Thyroid gland (tissue), 4 donors: ENCODE results near the gene KYNU. TPM values are rescaled to one million over a fixed set of nuclear protein-coding genes. Genes with fewer than 3 reads are reported as not detected.
"Not testable (repeated sequence)": the region's sequence is repeated elsewhere in the genome, so short reads cannot be mapped to it uniquely, and the experiment has no call there.

Experiments used
- DNase-seq, 2 donors: peaks; one replicate each; pipeline ENCODE4 v3.0.0-alpha.2; 2019
- H3K27ac ChIP-seq, 3 donors: fragments of 200-600 bp; sonication (generic); 1 replicate in 2 of 3; 2 replicates in 1 of 3; pipeline ENCODE4 v1.5.1; 2016 to 2019; ENCODE audit warnings: mild to moderate bottlenecking in 1 of 3, moderate library complexity in 1 of 3
- H3K27me3 ChIP-seq: fragments of 200-600 bp; sonication (generic); one replicate; pipeline ENCODE4 v1.5.1; 2019
- H3K36me3 ChIP-seq, 2 donors: fragments of 200-600 bp; sonication (generic); one replicate each; pipeline ENCODE4 v1.5.1; 2016 to 2019
- H3K4me1 ChIP-seq, 2 donors: fragments of 200-600 bp; sonication (generic); one replicate each; pipeline ENCODE4 v1.5.1; 2017 to 2019
- H3K4me3 ChIP-seq, 3 donors: fragments of 200-600 bp; sonication (generic); replicated peaks in 1 of 3; 1 replicate in 2 of 3; 2 replicates in 1 of 3; pipeline ENCODE4 v1.5.1; 2016; ENCODE audit warnings: mild to moderate bottlenecking in 1 of 3
- H3K9me3 ChIP-seq: fragments of 200-600 bp; sonication (generic); one replicate; pipeline ENCODE4 v1.5.1; 2017
- CTCF ChIP-seq, 6 experiments: fragments of 200-600 bp in 3 of 6; fragments of 450-650 bp in 3 of 6; sonication (generic) in 3 of 6; IDR thresholded peaks; one replicate each; pipeline ENCODE4 v1.5.1; 2016 to 2019; ENCODE audit warnings: antibody characterized with exemption in 6 of 6, mild to moderate bottlenecking in 2 of 6, inconsistent platforms in 1 of 6, moderate library complexity in 1 of 6
- POLR2A ChIP-seq, 2 donors: fragments of 450-650 bp; IDR thresholded peaks; one replicate each; pipeline ENCODE4 v1.6.1; 2017; ENCODE audit warnings: antibody characterized with exemption in 2 of 2, mild to moderate bottlenecking in 2 of 2, moderate library complexity in 1 of 2
- whole genome bisulfite sequencing, 2 donors: methylation state at CpG; one replicate each; pipeline ENCODE4 v1.1.5; 2017; 5-methylcytosine and 5-hydroxymethylcytosine counted together
- intact Hi-C: fragments of 100-400 bp; cut with DNase I; formaldehyde crosslinking; loops from one replicate; pipeline ENCODE4 v1.15.1; 2023
- total RNA-seq, 4 donors: library from RNA; depleted of rRNA; stranded (reverse); fragments of >200 nt; gene quantifications; one replicate each; pipeline ENCODE4 v1.2.3, GENCODE V29; 2016

Gene KYNU
- total RNA-seq, 4 donors from 2014 or later: 0.93 to 7.8 (median 4.5) TPM

DNA sequence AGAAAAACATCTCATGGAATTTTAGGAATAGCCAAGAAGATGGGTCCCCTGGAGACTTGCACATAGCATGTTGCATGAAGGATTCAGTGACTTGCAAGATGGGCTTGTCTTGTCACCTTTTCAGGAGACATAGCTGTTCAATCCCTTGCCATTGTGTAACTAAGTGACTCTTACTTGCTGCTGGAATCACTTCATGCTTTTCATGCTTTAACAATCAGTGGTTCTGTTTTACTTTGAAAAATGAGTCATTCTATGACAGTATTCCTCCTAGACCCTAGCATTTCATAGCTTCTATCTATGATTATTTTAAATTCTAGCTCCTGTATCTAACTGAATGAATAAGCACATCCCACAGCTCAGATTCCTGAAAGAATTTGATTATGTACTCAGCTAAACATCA is 2.8 kb downstream of the KYNU start:
- Histone ChIP-seq H3K27me3 (no peaks in the 10 kb centered on the region), H3K4me1 (no peaks in the 10 kb centered on the region), H3K4me3 (no peak overlapping the region), H3K9me3 (no peaks in the 10 kb centered on the region), H3K27ac (no peak overlapping the region), H3K36me3 (no peaks in the 10 kb centered on the region)
- intact Hi-C loops: no loop called here
- TF ChIP-seq POLR2A (IDR thresholded peaks at IDR 0.05): no peak
- TF ChIP-seq CTCF (IDR thresholded peaks at IDR 0.05): no peak
- DNase-seq: no peak

DNA sequence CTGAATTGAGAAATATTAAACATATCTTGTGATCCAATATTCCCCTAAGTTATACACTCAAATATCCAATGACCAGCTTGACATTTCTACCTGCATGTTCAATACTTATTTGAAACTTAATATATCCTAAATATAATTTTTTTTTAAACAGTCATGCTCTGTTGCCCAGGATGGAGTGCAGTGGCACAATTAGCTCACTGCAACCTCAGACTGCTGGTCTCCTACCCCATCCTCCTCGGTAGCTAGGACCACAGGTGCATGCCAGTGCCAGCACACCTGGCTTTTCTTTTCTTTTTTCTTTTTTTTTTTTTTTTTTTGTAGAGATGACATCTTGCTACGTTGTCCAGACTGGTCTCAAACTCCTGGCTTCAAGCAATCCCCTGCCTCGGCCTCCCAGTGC is 4.2 kb downstream of the KYNU start:
- Histone ChIP-seq H3K9me3 (no peaks in the 10 kb centered on the region), H3K27me3 (no peaks in the 10 kb centered on the region), H3K27ac (no peak overlapping the region), H3K4me1 (no peaks in the 10 kb centered on the region), H3K4me3 (no peak overlapping the region), H3K36me3 (no peaks in the 10 kb centered on the region)
- intact Hi-C loops: no loop called here
- no peak for DNase-seq
- TF ChIP-seq POLR2A (IDR thresholded peaks at IDR 0.05) (no peak), CTCF (IDR thresholded peaks at IDR 0.05) (no peak)
- WGBS, 2 donors: 91% methylated on average over 3 of the region's 3 CpGs

GRCh38 chr2:142882500-142882899 is 5.0 kb downstream of the KYNU start:
- 97 to 99% methylated on average over 3 of the region's 3 CpGs for WGBS, 2 donors
- intact Hi-C loops: not testable (repeated sequence)

GRCh38 chr2:142883526-142883925 is 6.1 kb downstream of the KYNU start:
- H3K4me3 ChIP-seq: no peak overlapping the region
- H3K27me3 ChIP-seq: no peaks in the 10 kb centered on the region
- no peaks in the 10 kb centered on the region for H3K4me1 ChIP-seq
- intact Hi-C loops: no loop called here
- DNase-seq: no peak
- no peaks in the 10 kb centered on the region for H3K36me3 ChIP-seq
- no peak for TF ChIP-seq POLR2A (IDR thresholded peaks at IDR 0.05)
- no peak for TF ChIP-seq CTCF (IDR thresholded peaks at IDR 0.05)
- no peaks in the 10 kb centered on the region for H3K9me3 ChIP-seq
- no peak overlapping the region for H3K27ac ChIP-seq

More at GRCh38 chr2:142882500-142882899, 5.0 kb downstream of the KYNU start:
- H3K36me3 ChIP-seq, H3K27me3 ChIP-seq, H3K4me3 ChIP-seq, H3K27ac ChIP-seq, H3K9me3 ChIP-seq, DNase-seq, H3K4me1 ChIP-seq: not testable (repeated sequence)

GRCh38 chr2:142885543-142885942 is 8.1 kb downstream of the KYNU start:
- Histone ChIP-seq H3K9me3 (no peaks in the 10 kb centered on the region), H3K4me3 (no peak overlapping the region), H3K4me1 (no peaks in the 10 kb centered on the region), H3K27me3 (no peaks in the 10 kb centered on the region), H3K27ac (no peak overlapping the region), H3K36me3 (no peaks in the 10 kb centered on the region)
- no peak for DNase-seq
- TF ChIP-seq CTCF (IDR thresholded peaks at IDR 0.05) (no peak), POLR2A (IDR thresholded peaks at IDR 0.05) (no peak)
- intact Hi-C loops: no loop called here

- no peaks in the 10 kb centered on the region for H3K4me1 ChIP-seq
- no peaks in the 10 kb centered on the region for H3K27me3 ChIP-seq
- intact Hi-C loops: no loop called here
- DNase-seq: no peak
- H3K4me3 ChIP-seq: no peak overlapping the region
- TF ChIP-seq CTCF (IDR thresholded peaks at IDR 0.05) (no peak), POLR2A (IDR thresholded peaks at IDR 0.05) (no peak)
- no peak overlapping the region for H3K27ac ChIP-seq
- no peaks in the 10 kb centered on the region for H3K36me3 ChIP-seq
- H3K9me3 ChIP-seq: no peaks in the 10 kb centered on the region
- 64 to 85% methylated on average over 2 of the region's 2 CpGs for WGBS, 2 donors
These were observed 15.3 kb downstream of the KYNU start for GRCh38 chr2:142892715-142893114.
